ENCODE measurements around the gene OCIAD1. TPM values are rescaled to one million over a fixed set of nuclear protein-coding genes. Genes with fewer than 3 reads are reported as not detected.
"Not testable (repeated sequence)": the region's sequence is repeated elsewhere in the genome, so short reads cannot be mapped to it uniquely, and the experiment has no call there.

The OCIAD1 gene
- total RNA-seq, 4 donors from 2014 or later, result 104 to 264 (median 115) TPM

- H3K4me1 ChIP-seq, result peaks cover 0 to 27% (median 3%) of the 10 kb centered on the region in 4 donors
- H3K27me3 ChIP-seq, result no peaks in the 10 kb centered on the region
- in situ Hi-C loops (cut with MboI; ENCODE audit: low pct_ligation_motif_present in 1 of 4, low pct_unique_long_range_greater_than_20kb in 1 of 4, low sequenced_read_pairs in 3 of 4) (loop anchor here in 2 of 4 donors (25.0 kb wide), 2 partner anchors 164 to 461 kb away; partner anchors contain the start of gene SLAIN2 (in 2 of the 2)), intact Hi-C loops (cut with DNase I; ENCODE audit: low total_unique reads) (no loop called here)
- H3K27ac ChIP-seq, result no peak overlapping the region
- DNase-seq, result no peak
- H3K9me3 ChIP-seq, result no peaks in the 10 kb centered on the region
- TF ChIP-seq CTCF (IDR thresholded peaks at IDR 0.05) (no peak), POLR2A (IDR thresholded peaks at IDR 0.05) (no peak), POLR2AphosphoS5 (IDR thresholded peaks at IDR 0.05) (no peak), EP300 (IDR thresholded peaks at IDR 0.05; ENCODE audit: low read depth) (no peak)
- 86 to 90% methylated on average over 2 of the region's 2 CpGs for WGBS, 2 donors (ENCODE audit: low coverage in 1 of 2)
- no peak overlapping the region for H3K4me3 ChIP-seq
- no peaks in the 10 kb centered on the region for H3K36me3 ChIP-seq
These were observed 32.8 kb upstream of the OCIAD1 start for GRCh38 chr4:48798117-48798516.

- TF ChIP-seq POLR2A (IDR thresholded peaks at IDR 0.05) (no peak), CTCF (IDR thresholded peaks at IDR 0.05) (no peak), EP300 (IDR thresholded peaks at IDR 0.05; ENCODE audit: low read depth) (no peak), POLR2AphosphoS5 (IDR thresholded peaks at IDR 0.05) (no peak)
- H3K27me3 ChIP-seq, result no peaks in the 10 kb centered on the region
- H3K9me3 ChIP-seq, result no peaks in the 10 kb centered on the region
- no peaks in the 10 kb centered on the region for H3K36me3 ChIP-seq
- peaks cover 0 to 27% (median 3%) of the 10 kb centered on the region in 4 donors for H3K4me1 ChIP-seq
- in situ Hi-C loops (cut with MboI; ENCODE audit: low pct_ligation_motif_present in 1 of 4, low pct_unique_long_range_greater_than_20kb in 1 of 4, low sequenced_read_pairs in 3 of 4) (loop anchor here in 2 of 4 donors (25.0 kb wide), 2 partner anchors 163 to 462 kb away; partner anchors contain the start of gene SLAIN2 (in 2 of the 2)), intact Hi-C loops (cut with DNase I; ENCODE audit: low total_unique reads) (no loop called here)
- DNase-seq, result no peak
- H3K27ac ChIP-seq, result no peak overlapping the region
- H3K4me3 ChIP-seq, result no peak overlapping the region
- 40 to 44% methylated on average over 1 to 2 of the region's 2 CpGs for WGBS, 2 donors (ENCODE audit: low coverage in 1 of 2)
These were observed 31.7 kb upstream of the OCIAD1 start for GRCh38 chr4:48799157-48799556.

- in situ Hi-C loops (cut with MboI; ENCODE audit: low pct_ligation_motif_present in 1 of 4, low pct_unique_long_range_greater_than_20kb in 1 of 4, low sequenced_read_pairs in 3 of 4), result not testable (repeated sequence)
These were observed 30.7 kb upstream of the OCIAD1 start for GRCh38 chr4:48800155-48800554.

GRCh38 chr4:48801016-48801715 lies 29.7 kb upstream of the OCIAD1 start:
- H3K27ac ChIP-seq, result no peak overlapping the region
- 13 to 28% methylated on average over 3 of the region's 3 CpGs for WGBS, 2 donors (ENCODE audit: low coverage in 1 of 2)

More at GRCh38 chr4:48800155-48800554, 30.7 kb upstream of the OCIAD1 start:
- H3K27me3 ChIP-seq; DNase-seq; intact Hi-C loops (cut with DNase I; ENCODE audit: low total_unique reads); H3K27ac ChIP-seq; H3K36me3 ChIP-seq; H3K9me3 ChIP-seq; H3K4me3 ChIP-seq: not testable (repeated sequence)
- 76 to 86% methylated on average over 2 of the region's 2 CpGs for WGBS, 2 donors (ENCODE audit: low coverage in 1 of 2)
- H3K4me1 ChIP-seq, result peaks cover 0 to 27% (median 3%) of the 10 kb centered on the region in 4 donors

More at GRCh38 chr4:48801016-48801715, 29.7 kb upstream of the OCIAD1 start:
- Histone ChIP-seq H3K36me3 (no peaks in the 10 kb centered on the region), H3K4me3 (no peak overlapping the region), H3K27me3 (no peaks in the 10 kb centered on the region), H3K4me1 (peaks cover 0 to 23% (median 3%) of the 10 kb centered on the region in 4 donors), H3K9me3 (no peaks in the 10 kb centered on the region)
- intact Hi-C loops (cut with DNase I; ENCODE audit: low total_unique reads) (no loop called here), in situ Hi-C loops (cut with MboI; ENCODE audit: low pct_ligation_motif_present in 1 of 4, low pct_unique_long_range_greater_than_20kb in 1 of 4, low sequenced_read_pairs in 3 of 4) (no loop called here)
- TF ChIP-seq POLR2A (IDR thresholded peaks at IDR 0.05), result no peak
- no peak for TF ChIP-seq EP300 (IDR thresholded peaks at IDR 0.05; ENCODE audit: low read depth)
- no peak for TF ChIP-seq CTCF (IDR thresholded peaks at IDR 0.05)
- TF ChIP-seq POLR2AphosphoS5 (IDR thresholded peaks at IDR 0.05), result no peak
- no peak for DNase-seq
